Left ventricle myocardium inferior (tissue), 1 donor: ENCODE results near the gene LRIT1. TPM values are rescaled to one million over a fixed set of nuclear protein-coding genes. Genes with fewer than 3 reads are reported as not detected.

Source experiments
- DNase-seq: peaks from one replicate; pipeline ENCODE4 v3.0.0-alpha.2; 2020
- H3K27ac ChIP-seq: fragments of 200-600 bp; replicated peaks from 2 replicates; pipeline ENCODE4 v1.8.0; 2021
- H3K27me3 ChIP-seq: fragments of 200-600 bp; 2 replicates; pipeline ENCODE4 v1.8.0; 2021; ENCODE audit warnings: low read depth
- H3K36me3 ChIP-seq: fragments of 200-600 bp; 2 replicates; pipeline ENCODE4 v1.8.0; 2021
- H3K4me1 ChIP-seq: fragments of 200-600 bp; 2 replicates; pipeline ENCODE4 v1.8.0; 2021
- H3K4me3 ChIP-seq: fragments of 200-600 bp; 2 replicates; pipeline ENCODE4 v1.8.0; 2021; ENCODE audit warnings: mild to moderate bottlenecking, moderate library complexity
- H3K9me3 ChIP-seq: fragments of 200-600 bp; replicated peaks from 2 replicates; pipeline ENCODE4 v1.8.0; 2021
- intact Hi-C: fragments of 100-400 bp; cut with micrococcal nuclease; formaldehyde crosslinking; loops from one replicate; pipeline ENCODE4 v1.11.0; 2022
- total RNA-seq: library from RNA; stranded (reverse); fragmentation: NEBNext Ultra II Directional; extraction: Animal tissue kit (Norgen Biotek cat#: 25700); gene quantifications from one replicate; pipeline ENCODE4 v1.2.1, GENCODE V29; 2021
- TF ChIP-seq, protein P1 (sequence below): fragments of 200-600 bp; IDR thresholded peaks from 2 replicates; pipeline ENCODE4 v1.8.0; 2021; ENCODE audit warnings: antibody characterized with exemption, mild to moderate bottlenecking, borderline replicate concordance
- donor health status: DM: no; HTN: yes; CAD: no; lungs with severe emphysema.

The LRIT1 gene
- total RNA-seq, 1 donor from 2014 or later: not detected

DNA sequence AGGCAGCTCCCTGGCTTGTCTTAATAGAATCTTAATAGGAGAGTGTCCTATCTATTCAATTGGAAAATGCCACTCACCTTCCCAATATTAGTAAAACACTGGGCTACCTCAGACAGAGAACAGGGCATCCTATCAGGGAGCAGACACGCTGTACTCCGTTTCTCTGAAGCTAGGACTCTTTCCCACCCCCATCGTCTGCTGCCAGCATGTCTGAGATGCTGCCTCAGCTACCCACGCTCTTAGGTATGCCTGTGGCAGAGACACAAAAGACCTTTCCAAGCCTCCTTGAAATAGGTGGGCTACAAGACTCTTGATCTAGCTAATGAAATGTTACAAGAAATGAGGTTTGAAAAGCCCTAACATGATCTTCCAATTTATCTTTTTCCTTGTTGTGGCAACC is 13.5 kb downstream of the LRIT1 start:
- H3K27ac ChIP-seq: no peak overlapping the region
- peaks cover 60% of the 10 kb centered on the region for H3K27me3 ChIP-seq
- no peak overlapping the region for H3K4me3 ChIP-seq
- intact Hi-C loops: no loop called here
- H3K4me1 ChIP-seq: no peaks in the 10 kb centered on the region
- DNase-seq: no peak
- TF ChIP-seq, protein P1, sequence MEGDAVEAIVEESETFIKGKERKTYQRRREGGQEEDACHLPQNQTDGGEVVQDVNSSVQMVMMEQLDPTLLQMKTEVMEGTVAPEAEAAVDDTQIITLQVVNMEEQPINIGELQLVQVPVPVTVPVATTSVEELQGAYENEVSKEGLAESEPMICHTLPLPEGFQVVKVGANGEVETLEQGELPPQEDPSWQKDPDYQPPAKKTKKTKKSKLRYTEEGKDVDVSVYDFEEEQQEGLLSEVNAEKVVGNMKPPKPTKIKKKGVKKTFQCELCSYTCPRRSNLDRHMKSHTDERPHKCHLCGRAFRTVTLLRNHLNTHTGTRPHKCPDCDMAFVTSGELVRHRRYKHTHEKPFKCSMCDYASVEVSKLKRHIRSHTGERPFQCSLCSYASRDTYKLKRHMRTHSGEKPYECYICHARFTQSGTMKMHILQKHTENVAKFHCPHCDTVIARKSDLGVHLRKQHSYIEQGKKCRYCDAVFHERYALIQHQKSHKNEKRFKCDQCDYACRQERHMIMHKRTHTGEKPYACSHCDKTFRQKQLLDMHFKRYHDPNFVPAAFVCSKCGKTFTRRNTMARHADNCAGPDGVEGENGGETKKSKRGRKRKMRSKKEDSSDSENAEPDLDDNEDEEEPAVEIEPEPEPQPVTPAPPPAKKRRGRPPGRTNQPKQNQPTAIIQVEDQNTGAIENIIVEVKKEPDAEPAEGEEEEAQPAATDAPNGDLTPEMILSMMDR: no peak
- no peaks in the 10 kb centered on the region for H3K36me3 ChIP-seq
- H3K9me3 ChIP-seq: no peaks in the 10 kb centered on the region

DNA sequence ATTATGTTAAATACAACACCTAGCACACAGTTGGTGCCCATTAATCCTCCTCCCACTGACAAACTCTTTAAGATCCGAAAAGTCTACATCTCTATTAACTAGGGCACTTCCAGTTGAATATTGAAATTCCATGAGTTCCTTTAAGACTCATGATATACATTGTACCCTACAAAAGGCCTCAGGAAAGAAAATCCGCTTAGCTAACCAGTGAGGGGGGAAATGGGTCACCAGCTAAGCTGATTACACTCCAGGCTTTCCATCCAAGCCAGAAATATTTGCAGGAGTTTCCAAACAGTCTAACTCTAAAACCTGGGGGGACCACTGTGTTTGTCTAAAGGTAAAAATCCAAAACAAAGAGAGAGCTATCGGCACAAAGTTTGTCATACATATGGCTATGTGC is 14.7 kb downstream of the LRIT1 start:
- TF ChIP-seq, protein P1: no peak
- intact Hi-C loops: no loop called here
- Histone ChIP-seq H3K27me3 (peaks cover 62% of the 10 kb centered on the region), H3K9me3 (no peaks in the 10 kb centered on the region), H3K27ac (no peak overlapping the region), H3K4me1 (no peaks in the 10 kb centered on the region), H3K36me3 (no peaks in the 10 kb centered on the region), H3K4me3 (no peak overlapping the region)
- no peak for DNase-seq

DNA sequence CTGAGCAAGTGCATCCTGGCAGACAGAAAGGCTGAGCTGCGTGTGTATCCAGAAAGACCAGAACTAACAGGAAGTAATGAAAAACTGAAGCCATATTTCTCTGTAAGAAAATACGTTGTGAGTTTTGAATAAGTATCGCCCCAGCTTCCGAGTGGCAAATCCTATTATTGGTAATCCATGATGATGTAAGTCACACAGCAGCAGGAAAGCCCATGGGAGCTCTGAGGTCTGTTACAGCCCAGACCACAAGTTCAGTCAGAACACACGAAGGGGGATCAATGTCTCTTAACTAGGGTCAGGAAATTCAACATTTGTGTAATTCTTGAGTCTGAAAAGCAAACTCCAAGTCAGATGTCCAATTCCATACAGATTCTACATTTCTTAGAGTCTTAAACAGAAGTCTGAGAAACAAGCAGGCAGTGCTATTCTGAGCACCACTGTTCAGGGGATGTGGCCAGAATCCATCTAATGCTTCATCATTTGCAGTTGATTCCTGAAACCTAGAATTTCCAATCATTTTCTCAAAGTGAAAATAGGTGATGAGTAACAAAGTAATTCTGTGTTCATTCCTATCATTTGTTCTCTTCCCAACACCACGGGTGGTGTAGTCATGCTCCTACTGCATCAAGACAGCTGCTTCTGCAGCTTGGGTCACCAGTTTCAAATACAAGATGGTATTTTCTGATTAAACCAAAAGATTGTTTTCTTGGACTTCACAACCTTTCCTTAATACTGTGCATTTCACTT is 15.7 kb downstream of the LRIT1 start, which contains the start of gene LRIT2:
Gene LRIT2, minus strand, starts transcription at position 118 of the 747 bp plus-strand sequence. Its CDS starts 24 bp downstream, at position 94.
- DNase-seq: no peak
- Histone ChIP-seq H3K4me3 (no peak within 1 kb of the TSS), H3K36me3 (no peaks in the 10 kb centered on the region), H3K9me3 (no peaks in the 10 kb centered on the region), H3K27ac (no peak within 1 kb of the TSS), H3K27me3 (peaks cover 56% of the 10 kb centered on the region), H3K4me1 (no peaks in the 10 kb centered on the region)
- TF ChIP-seq, protein P1: no peak
- intact Hi-C loops: no loop called here

DNA sequence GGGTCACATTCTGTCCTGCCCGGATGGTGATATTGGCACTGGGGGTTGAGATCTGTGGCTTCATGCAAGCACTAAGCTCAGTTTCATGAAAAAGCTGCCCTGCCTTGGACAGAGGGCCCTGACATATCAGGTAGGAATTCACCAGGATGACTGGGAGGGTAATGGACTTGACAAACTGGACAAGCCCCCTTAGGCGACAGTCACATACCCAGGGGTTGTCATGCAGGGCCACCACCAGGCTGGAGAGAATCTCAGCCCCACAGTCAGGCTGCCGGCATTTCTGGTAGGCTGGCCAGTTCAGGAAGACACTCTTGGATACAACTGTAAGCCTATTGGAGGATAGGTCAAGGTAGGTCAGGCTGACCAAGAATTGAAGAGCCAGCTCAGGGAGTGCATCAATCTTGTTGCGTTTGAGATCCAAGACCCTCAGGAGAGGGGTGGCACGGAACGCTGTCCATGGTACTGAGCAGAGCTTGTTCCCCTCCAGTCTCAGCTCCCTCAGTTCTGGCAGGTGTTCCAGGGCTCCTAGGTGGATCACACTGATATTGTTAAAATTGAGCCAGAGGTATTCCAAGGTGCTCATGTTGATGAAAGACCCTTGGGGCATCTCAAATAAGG is 16.8 kb downstream of the LRIT1 start:
- intact Hi-C loops: no loop called here
- TF ChIP-seq, protein P1: no peak
- no peaks in the 10 kb centered on the region for H3K9me3 ChIP-seq
- H3K4me1 ChIP-seq: no peaks in the 10 kb centered on the region
- no peak overlapping the region for H3K27ac ChIP-seq
- no peaks in the 10 kb centered on the region for H3K36me3 ChIP-seq
- peaks cover 56% of the 10 kb centered on the region for H3K27me3 ChIP-seq
- DNase-seq: no peak
- H3K4me3 ChIP-seq: no peak overlapping the region

- intact Hi-C loops: no loop called here
- no peak overlapping the region for H3K4me3 ChIP-seq
- H3K9me3 ChIP-seq: no peaks in the 10 kb centered on the region
- H3K27ac ChIP-seq: no peak overlapping the region
- peaks cover 46% of the 10 kb centered on the region for H3K27me3 ChIP-seq
- H3K4me1 ChIP-seq: no peaks in the 10 kb centered on the region
- no peaks in the 10 kb centered on the region for H3K36me3 ChIP-seq
- TF ChIP-seq, protein P1: no peak
- DNase-seq: no peak
These were observed 19.4 kb downstream of the LRIT1 start for GRCh38 chr10:84221916-84222315.
